Ishikawa (cell line): ENCODE results near the gene CORIN.

ENCODE experiments used
- CEBPB ChIP-seq: IDR thresholded peaks from 2 replicates; pipeline ENCODE4 v1.6.1; 2012
- CREB1 ChIP-seq: IDR thresholded peaks from 2 replicates; pipeline ENCODE4 v1.6.1; 2012; ENCODE audit warnings: low read depth
- EGR1 ChIP-seq: IDR thresholded peaks from 2 replicates; pipeline ENCODE4 v1.6.1; 2012
- EP300 ChIP-seq: IDR thresholded peaks from 2 replicates; pipeline ENCODE4 v1.6.1; 2012; ENCODE audit warnings: borderline replicate concordance
- FOXM1 ChIP-seq: IDR thresholded peaks from 2 replicates; pipeline ENCODE4 v1.6.1; 2012; ENCODE audit warnings: low read depth, borderline replicate concordance
- NFIC ChIP-seq: IDR thresholded peaks from 2 replicates; pipeline ENCODE4 v1.6.1; 2012
- RAD21 ChIP-seq: IDR thresholded peaks from 2 replicates; pipeline ENCODE4 v1.6.1; 2012; ENCODE audit warnings: low read depth
- REST ChIP-seq: IDR thresholded peaks from 2 replicates; pipeline ENCODE4 v1.6.1; 2012; ENCODE audit warnings: low read depth, mild to moderate bottlenecking
- TAF1 ChIP-seq: IDR thresholded peaks from 2 replicates; pipeline ENCODE4 v1.6.1; 2012; ENCODE audit warnings: low read depth, mild to moderate bottlenecking
- TCF12 ChIP-seq: IDR thresholded peaks from 2 replicates; pipeline ENCODE4 v1.6.1; 2012; ENCODE audit warnings: low read depth
- TEAD4 ChIP-seq: IDR thresholded peaks from 2 replicates; pipeline ENCODE4 v1.6.1; 2012
- USF1 ChIP-seq: IDR thresholded peaks from 2 replicates; pipeline ENCODE4 v1.6.1; 2012
- YY1 ChIP-seq: IDR thresholded peaks from 2 replicates; pipeline ENCODE4 v1.6.1; 2012; ENCODE audit warnings: low read depth
- ZBTB7A ChIP-seq: IDR thresholded peaks from 2 replicates; pipeline ENCODE4 v1.6.1; 2012; ENCODE audit warnings: low read depth
- TF ChIP-seq, protein P1 (sequence below): IDR thresholded peaks from 2 replicates; pipeline ENCODE4 v1.6.1; 2012

CORIN gene

DNA sequence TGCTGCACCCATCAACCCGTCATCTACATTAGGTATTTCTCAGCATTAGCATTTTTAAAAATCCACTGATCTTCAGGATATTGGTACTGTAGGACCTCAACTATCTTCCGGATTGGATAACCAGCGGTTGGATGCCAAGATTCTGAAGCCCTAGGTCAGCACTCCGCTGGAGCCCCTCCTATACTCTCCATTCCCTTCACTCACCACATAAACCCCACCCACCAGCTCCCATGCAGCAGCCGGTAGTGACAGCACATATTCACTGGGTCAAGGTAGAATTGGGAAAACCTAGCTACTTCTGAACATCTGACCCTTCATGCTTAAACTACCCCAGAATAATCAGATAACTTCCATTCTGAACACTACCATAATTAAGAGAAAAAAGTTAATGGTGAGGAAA, 134.9 kb downstream of the CORIN start:
- TF ChIP-seq USF1: no peak
- TF ChIP-seq YY1: no peak
- TF ChIP-seq REST: no peak
- TF ChIP-seq CREB1: no peak
- TF ChIP-seq NFIC: no peak
- no peak for TF ChIP-seq FOXM1
- TF ChIP-seq RAD21: no peak
- no peak for TF ChIP-seq TCF12
- TF ChIP-seq ZBTB7A: no peak

- no peak for TF ChIP-seq CEBPB
- no peak for TF ChIP-seq TAF1
- no peak for TF ChIP-seq TEAD4
- TF ChIP-seq YY1: no peak
- TF ChIP-seq CREB1: no peak
- no peak for TF ChIP-seq EGR1
- no peak for TF ChIP-seq EP300
- no peak for TF ChIP-seq RAD21
- TF ChIP-seq REST: no peak
- no peak for TF ChIP-seq ZBTB7A
- TF ChIP-seq NFIC: no peak
- TF ChIP-seq USF1: no peak
- TF ChIP-seq, protein P1, sequence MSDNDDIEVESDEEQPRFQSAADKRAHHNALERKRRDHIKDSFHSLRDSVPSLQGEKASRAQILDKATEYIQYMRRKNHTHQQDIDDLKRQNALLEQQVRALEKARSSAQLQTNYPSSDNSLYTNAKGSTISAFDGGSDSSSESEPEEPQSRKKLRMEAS: no peak
- no peak for TF ChIP-seq FOXM1
- no peak for TF ChIP-seq TCF12
Measured at GRCh38 chr4:47701286-47701685, 136.6 kb downstream of the CORIN start.

DNA sequence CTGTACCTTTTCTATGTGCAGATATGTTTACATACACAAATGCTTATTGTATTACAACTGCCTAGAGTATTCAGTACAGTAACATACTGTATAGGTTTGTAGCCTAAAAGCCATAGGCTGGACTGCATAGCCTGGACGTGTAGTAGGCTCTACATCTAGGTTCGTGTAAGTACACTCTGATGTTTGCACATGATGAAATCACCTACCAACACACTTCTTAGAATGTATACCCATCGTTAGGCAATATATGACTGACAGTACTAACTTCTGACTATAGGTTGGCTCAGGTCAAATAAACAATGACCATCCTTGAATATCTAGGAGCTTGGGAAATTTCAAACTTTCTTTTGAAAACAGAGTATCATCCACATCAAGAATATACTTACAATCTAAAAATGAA, 139.0 kb downstream of the CORIN start:
- TF ChIP-seq CREB1 (no peak), NFIC (no peak), EGR1 (no peak), TAF1 (no peak), RAD21 (no peak), FOXM1 (no peak), CEBPB (no peak), EP300 (no peak), YY1 (no peak), USF1 (no peak), TCF12 (no peak), TEAD4 (no peak), ZBTB7A (no peak), REST (no peak)
- TF ChIP-seq, protein P1: no peak

DNA sequence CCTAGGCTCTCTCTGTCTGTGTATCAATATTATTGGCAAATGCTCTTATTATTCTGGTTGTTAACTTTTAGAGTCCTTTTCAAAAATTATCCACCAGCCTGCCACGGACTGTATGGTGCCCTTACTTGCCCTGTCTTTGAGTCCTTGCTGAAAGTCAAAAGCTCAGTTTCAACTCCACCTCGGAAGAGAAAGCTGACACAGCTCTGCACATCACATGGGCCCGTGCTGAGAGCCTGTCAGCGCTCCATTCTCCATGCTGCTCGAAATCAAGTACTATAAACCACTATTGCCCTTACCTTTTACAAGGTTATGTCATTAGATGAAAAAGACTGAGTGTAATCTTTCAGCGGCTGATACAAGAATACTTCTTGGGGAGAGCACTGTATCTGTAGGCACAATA, 141.0 kb downstream of the CORIN start:
- TF ChIP-seq YY1 (no peak), ZBTB7A (no peak), EGR1 (no peak), CREB1 (no peak), TAF1 (no peak)
